Activated CD4-positive, alpha-beta memory T cell treated with anti-CD3 and anti-CD28 coated beads for 36 hours (primary cell): ENCODE measurements around the gene ST6GAL1. TPM values are rescaled to one million over a fixed set of nuclear protein-coding genes. Genes with fewer than 3 reads are reported as not detected.
A peak's percentile ranks its signal among the peaks of the same experiment; 100 is the strongest.
"Not testable (repeated sequence)": the region's sequence is repeated elsewhere in the genome, so short reads cannot be mapped to it uniquely, and the experiment has no call there.

Experiments
- CTCF ChIA-PET: fragments of 350-600 bp; sonication (Branson Sonifier 250); formaldehyde crosslinking; loops from one replicate; lab custom pipeline; 2021; ENCODE audit warnings: antibody characterized with exemption, inconsistent platforms; lab: Charles Lee
- POLR2A ChIA-PET: fragments of 350-600 bp; sonication (Branson Sonifier 250); formaldehyde crosslinking; loops from one replicate; lab custom pipeline; 2021; ENCODE audit warnings: antibody characterized with exemption; lab: Charles Lee
- DNase-seq: peaks from one replicate; pipeline ENCODE4 v3.0.0-alpha.2; 2020
- H3K27ac Mint-ChIP-seq: one replicate; pipeline ENCODE4 v1.8.0; 2021; ENCODE audit warnings: mixed read lengths
- H3K27me3 Mint-ChIP-seq: one replicate; pipeline ENCODE4 v1.8.0; 2021; ENCODE audit warnings: mixed read lengths
- H3K36me3 Mint-ChIP-seq: one replicate; pipeline ENCODE4 v1.8.0; 2021; ENCODE audit warnings: mixed read lengths
- H3K4me1 Mint-ChIP-seq: one replicate; pipeline ENCODE4 v1.8.0; 2021; ENCODE audit warnings: low read depth, mixed read lengths
- H3K4me3 Mint-ChIP-seq: one replicate; pipeline ENCODE4 v1.8.0; 2021; ENCODE audit warnings: mild to moderate bottlenecking, mixed read lengths
- H3K9me3 Mint-ChIP-seq: one replicate; pipeline ENCODE4 v1.8.0; 2021; ENCODE audit warnings: mixed read lengths
- intact Hi-C: fragments of 100-400 bp; cut with micrococcal nuclease; formaldehyde crosslinking; loops from one replicate; pipeline ENCODE4 v1.15.1; 2023
- total RNA-seq, 2 experiments: library from RNA; stranded (reverse); gene quantifications; one replicate each; pipeline ENCODE4 v1.2.3, GENCODE V29; 2021

ST6GAL1 gene
- total RNA-seq, 2 experiments from 2014 or later: 99.9 to 113 TPM

DNA sequence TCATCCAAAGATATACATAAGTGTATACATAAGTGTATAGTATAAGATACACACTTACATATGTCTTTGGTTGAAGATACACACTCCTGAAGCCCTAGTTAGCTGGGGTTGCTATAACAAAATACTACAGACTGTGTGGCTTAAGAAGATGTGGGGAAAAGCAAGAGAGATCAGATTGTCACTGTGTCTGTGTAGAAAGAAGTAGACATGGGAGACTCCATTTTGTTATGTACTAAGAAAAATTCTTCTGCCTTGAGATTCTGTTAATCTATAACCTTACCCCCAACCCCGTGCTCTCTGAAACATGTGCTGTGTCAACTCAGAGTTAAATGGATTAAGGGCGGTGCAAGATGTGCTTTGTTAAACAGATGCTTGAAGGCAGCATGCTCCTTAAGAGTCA lies 37.3 kb upstream of the ST6GAL1 start:
- POLR2A ChIA-PET, CTCF ChIA-PET, DNase-seq, H3K27ac Mint-ChIP-seq, H3K4me1 Mint-ChIP-seq, H3K9me3 Mint-ChIP-seq, H3K4me3 Mint-ChIP-seq, H3K36me3 Mint-ChIP-seq, intact Hi-C loops, H3K27me3 Mint-ChIP-seq: not testable (repeated sequence)

DNA sequence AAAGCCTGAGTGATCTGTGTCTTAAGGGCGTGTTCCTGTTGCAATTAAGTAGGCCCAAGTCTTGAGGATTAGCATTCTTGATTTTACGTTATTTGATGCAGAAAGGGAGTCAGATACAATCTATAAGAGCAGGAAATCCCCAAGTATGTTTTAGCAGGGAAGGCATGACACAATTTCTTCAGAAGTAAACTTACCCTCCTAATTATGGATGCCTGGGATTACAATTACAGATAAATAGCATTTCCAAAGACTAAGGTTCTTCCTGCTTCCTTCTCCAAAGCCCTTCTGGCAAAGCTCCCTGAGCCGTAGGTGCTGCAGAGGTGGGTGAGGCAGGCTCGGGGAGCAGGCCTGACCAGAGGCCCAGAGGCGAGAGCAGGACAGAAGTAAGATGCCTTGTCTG lies 34.9 kb upstream of the ST6GAL1 start:
- Mint-ChIP-seq H3K27me3 (no peaks in the 10 kb centered on the region), H3K27ac (no peak overlapping the region), H3K36me3 (no peaks in the 10 kb centered on the region), H3K9me3 (no peaks in the 10 kb centered on the region), H3K4me1 (peaks cover 6% of the 10 kb centered on the region), H3K4me3 (no peak overlapping the region)
- intact Hi-C loops: no loop called here
- POLR2A ChIA-PET: no interaction called here
- no peak for DNase-seq
- CTCF ChIA-PET: interaction anchor here (1.1 kb wide), 1 partner anchor 45 kb away, joined by 3 read pairs; no protein-coding TSS in a partner anchor

DNA sequence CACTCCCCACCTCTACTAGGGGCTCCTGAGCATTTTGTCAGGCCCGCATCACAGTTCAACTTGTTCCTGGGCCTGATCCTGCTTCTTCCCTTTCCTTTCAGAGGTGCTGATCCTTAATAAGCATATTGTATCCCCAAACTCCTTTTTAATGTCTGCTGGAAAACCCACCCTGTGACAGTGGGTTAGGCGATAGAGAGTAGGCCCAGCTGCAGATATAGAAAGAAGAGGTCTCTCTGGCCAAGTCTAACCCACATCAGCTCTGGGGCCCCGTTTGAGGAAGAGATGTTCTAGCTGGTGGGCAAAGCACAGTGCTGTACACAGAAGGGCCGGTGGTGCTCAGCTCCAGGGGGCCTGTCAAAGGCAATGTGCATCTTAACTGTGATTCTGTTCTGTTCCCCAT lies 34.3 kb upstream of the ST6GAL1 start:
- H3K27ac Mint-ChIP-seq: no peak overlapping the region
- ChIA-PET CTCF (interaction anchor here (1.1 kb wide), 1 partner anchor 46 kb away, joined by 3 read pairs; no protein-coding TSS in a partner anchor), POLR2A (no interaction called here)
- intact Hi-C loops: no loop called here
- H3K36me3 Mint-ChIP-seq: no peaks in the 10 kb centered on the region
- no peak for DNase-seq
- peaks cover 11% of the 10 kb centered on the region for H3K4me1 Mint-ChIP-seq
- H3K9me3 Mint-ChIP-seq: no peaks in the 10 kb centered on the region
- no peak overlapping the region for H3K4me3 Mint-ChIP-seq
- H3K27me3 Mint-ChIP-seq: no peaks in the 10 kb centered on the region

DNA sequence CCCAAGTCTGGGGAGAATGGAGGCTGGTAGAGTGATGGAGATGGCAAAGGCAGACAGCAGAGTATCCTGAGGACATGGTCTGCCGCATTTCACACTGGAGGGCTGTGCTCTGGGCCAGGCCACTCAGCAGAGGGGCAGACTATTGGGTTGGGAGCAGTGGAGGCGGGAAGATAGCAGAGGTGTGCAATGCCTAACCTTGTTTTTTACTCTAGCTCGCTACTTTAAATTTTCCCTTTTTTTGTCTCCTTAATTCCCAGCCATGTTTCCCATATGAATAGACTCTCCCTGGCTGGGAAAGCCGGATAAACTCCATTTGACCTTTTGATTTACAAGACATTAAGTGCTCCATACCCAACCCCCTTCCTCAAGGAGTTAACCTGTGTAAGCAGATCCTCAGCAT lies 33.5 kb upstream of the ST6GAL1 start:
- ChIA-PET CTCF (no interaction called here), POLR2A (no interaction called here)
- no peak for DNase-seq
- H3K27ac Mint-ChIP-seq: no peak overlapping the region
- H3K4me3 Mint-ChIP-seq: no peak overlapping the region
- H3K4me1 Mint-ChIP-seq: peaks cover 16% of the 10 kb centered on the region
- no peaks in the 10 kb centered on the region for H3K36me3 Mint-ChIP-seq
- intact Hi-C loops: no loop called here
- no peaks in the 10 kb centered on the region for H3K9me3 Mint-ChIP-seq
- no peaks in the 10 kb centered on the region for H3K27me3 Mint-ChIP-seq

DNA sequence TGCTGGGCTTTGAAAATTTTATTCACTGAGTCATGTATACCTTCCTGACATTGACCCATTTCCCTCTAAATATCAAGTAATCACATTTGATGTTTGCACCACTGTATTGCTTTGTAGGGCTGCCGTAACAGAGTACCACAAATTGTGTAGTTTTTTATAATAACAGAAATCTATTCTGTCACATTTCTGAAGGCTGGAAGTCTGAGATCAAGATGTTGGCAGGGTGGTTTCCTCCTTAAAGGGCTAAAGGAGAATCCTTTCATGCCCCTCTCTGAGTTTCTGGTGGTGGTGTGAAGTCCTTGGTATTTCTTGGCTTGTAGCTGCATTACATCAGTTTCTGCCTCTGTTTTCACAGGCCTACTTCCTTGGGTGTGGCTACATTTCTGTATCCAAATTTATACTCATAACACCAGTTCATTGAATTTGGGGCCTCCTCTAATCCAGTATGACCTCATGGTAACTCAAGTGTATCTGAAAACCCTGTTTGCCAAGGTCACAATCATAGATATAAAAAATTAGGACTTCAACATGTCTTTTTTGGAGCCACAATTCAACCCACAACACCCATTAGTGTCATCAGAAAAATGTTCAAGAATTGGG lies 29.1 kb upstream of the ST6GAL1 start:
- Mint-ChIP-seq H3K4me1 (peaks cover 18% of the 10 kb centered on the region), H3K27me3 (no peaks in the 10 kb centered on the region), H3K27ac (peak overlapping the region; percentile 47), H3K36me3 (peaks cover 24% of the 10 kb centered on the region), H3K9me3 (peaks cover 33% of the 10 kb centered on the region), H3K4me3 (no peak overlapping the region)
- ChIA-PET CTCF (no interaction called here), POLR2A (no interaction called here)
- intact Hi-C loops: loop anchor here (2.0 kb wide), 1 partner anchor 18 kb away; no protein-coding TSS in a partner anchor
- DNase-seq: no peak

DNA sequence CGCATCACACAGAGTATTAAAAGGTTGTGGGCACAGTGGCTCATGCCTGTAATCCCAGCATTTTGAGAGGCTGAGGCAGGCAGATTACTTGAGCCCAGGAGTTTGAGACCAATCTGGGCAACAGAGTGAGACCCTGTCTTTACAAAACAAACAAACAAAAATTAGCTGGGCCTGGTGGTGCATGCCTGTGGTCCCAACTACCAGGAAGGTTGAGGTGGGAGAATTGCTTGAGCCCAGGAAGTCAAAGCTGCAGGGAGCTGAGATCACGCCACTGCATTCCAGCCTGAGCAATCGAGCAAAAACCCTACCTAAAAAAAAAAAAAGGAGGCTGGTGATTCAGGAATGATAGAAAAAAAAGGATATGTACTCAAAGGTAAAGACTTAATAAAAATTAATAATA lies 28.2 kb upstream of the ST6GAL1 start:
- peaks cover 32% of the 10 kb centered on the region for H3K36me3 Mint-ChIP-seq
- H3K9me3 Mint-ChIP-seq: peaks cover 42% of the 10 kb centered on the region
- no peak overlapping the region for H3K27ac Mint-ChIP-seq
- ChIA-PET POLR2A (no interaction called here), CTCF (no interaction called here)
- H3K4me3 Mint-ChIP-seq: no peak overlapping the region
- H3K4me1 Mint-ChIP-seq: peaks cover 18% of the 10 kb centered on the region
- no peak for DNase-seq
- intact Hi-C loops: no loop called here
- no peaks in the 10 kb centered on the region for H3K27me3 Mint-ChIP-seq

DNA sequence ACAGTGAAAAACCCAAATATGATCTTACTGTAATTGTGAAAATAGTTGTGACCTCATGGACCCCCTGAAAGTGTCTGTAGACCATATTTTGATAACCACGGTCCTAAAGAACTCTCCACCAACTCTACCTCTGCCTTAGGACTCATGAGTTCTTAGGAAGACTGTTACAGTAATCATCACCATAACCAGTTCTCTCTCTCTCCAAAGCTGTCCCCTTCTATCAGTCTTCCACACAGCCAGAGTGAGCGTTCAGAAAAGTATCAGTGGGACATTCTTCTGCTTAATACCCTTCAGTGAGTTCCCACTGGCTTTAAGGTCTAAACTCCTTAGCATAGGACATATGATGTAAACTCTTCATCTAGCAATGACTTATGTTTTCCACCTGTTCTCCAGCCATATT lies 27.6 kb upstream of the ST6GAL1 start:
- Mint-ChIP-seq H3K27ac (no peak overlapping the region), H3K9me3 (peaks cover 47% of the 10 kb centered on the region), H3K27me3 (no peaks in the 10 kb centered on the region), H3K4me1 (peaks cover 18% of the 10 kb centered on the region), H3K4me3 (no peak overlapping the region), H3K36me3 (peaks cover 38% of the 10 kb centered on the region)
- POLR2A ChIA-PET: no interaction called here
- DNase-seq: no peak
- CTCF ChIA-PET: no interaction called here
- intact Hi-C loops: no loop called here

DNA sequence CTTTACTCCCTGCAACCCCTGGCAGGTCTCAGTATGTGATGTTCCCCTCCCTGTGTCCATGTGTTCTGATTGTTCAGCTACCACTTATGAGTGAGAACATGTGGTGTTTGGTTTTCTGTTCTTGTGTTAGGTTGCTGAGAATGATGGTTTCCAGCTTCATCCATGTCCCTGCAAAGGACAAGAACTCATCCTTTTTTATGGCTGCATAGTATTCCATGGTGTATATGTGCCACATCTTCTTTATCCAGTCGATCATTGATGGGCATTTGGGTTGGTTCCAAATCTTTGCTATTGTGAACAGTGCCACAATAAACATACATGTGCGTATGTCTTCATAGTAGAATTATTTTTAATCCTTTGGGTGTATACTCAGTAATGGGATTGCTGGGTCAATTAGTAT lies 26.6 kb upstream of the ST6GAL1 start:
- H3K27me3 Mint-ChIP-seq, DNase-seq, H3K4me3 Mint-ChIP-seq, H3K27ac Mint-ChIP-seq, CTCF ChIA-PET, POLR2A ChIA-PET, intact Hi-C loops: not testable (repeated sequence)
- Mint-ChIP-seq H3K9me3 (peaks cover 51% of the 10 kb centered on the region), H3K36me3 (peaks cover 46% of the 10 kb centered on the region), H3K4me1 (peaks cover 24% of the 10 kb centered on the region)

DNA sequence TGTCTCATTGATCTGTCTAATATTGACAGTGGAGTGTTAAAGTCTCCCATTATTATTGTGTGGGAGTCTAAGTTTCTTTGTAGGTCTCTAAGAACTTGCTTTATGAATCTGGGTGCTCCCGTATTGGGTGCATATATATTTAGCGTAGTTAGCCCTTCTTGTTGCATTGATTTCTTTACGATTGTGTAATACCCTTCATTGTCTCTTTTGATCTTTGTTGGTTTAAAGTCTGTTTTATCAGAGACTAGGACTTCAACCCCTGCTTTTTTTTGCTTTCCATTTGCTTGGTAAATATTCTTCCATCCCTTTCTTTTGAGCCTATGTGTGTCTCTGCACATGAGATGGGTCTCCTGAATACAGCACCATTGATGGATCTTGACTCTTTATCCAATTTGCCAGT lies 23.3 kb upstream of the ST6GAL1 start:
- CTCF ChIA-PET, DNase-seq, POLR2A ChIA-PET, H3K27ac Mint-ChIP-seq, H3K27me3 Mint-ChIP-seq, intact Hi-C loops, H3K4me3 Mint-ChIP-seq: not testable (repeated sequence)
- Mint-ChIP-seq H3K4me1 (peaks cover 19% of the 10 kb centered on the region), H3K36me3 (peaks cover 46% of the 10 kb centered on the region), H3K9me3 (peaks cover 51% of the 10 kb centered on the region)

DNA sequence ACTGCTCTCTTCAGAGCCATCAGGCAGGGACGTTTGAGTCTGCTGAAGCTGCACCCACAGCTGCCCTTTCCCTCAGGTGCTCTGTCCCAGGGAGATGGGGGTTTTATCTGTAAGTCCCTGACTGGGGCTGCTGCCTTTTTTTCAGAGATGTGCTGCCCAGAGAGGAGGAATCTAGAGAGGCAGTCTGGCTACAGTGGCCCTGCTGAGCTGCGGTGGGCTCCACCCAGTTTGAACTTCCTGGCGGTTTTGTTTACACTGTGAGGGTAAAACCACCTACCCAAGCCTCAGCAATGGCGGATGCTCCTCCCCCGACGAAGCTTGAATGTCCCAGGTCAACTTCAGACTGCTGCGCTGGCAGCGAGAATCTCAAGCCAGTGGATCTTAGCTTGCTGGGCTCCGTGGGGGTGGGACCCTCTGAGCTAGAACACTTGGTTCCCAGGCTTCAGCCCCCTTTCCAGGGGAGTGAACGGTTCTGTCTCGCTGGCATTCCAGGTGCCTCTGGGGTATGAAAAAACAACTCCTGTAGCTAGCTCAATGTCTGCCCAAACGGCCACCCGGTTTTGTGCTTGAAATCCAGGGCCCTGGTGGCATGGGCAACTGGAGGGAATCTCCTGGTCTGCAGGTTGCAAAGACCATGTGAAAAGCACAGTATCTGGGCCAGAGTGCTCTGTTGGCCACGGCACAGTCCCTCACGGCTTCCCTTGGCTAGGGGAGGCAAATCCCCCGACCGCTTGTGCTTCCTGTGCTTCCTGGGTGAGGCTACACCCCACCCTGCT lies 21.1 kb upstream of the ST6GAL1 start:
- Mint-ChIP-seq H3K9me3 (peaks cover 42% of the 10 kb centered on the region), H3K36me3 (peaks cover 39% of the 10 kb centered on the region), H3K4me3 (peak overlapping the region; percentile 59), H3K27ac (peak overlapping the region; percentile 84), H3K27me3 (no peaks in the 10 kb centered on the region), H3K4me1 (peaks cover 19% of the 10 kb centered on the region)
- peak; percentile 87 for DNase-seq
- intact Hi-C loops: loop anchor here (2.0 kb wide), 1 partner anchor 26 kb away; no protein-coding TSS in a partner anchor
- ChIA-PET POLR2A (interaction anchor here (0.6 to 1.5 kb wide), 4 partner anchors 22 to 49 kb away, joined by 3 to 7 read pairs (median 4); no protein-coding TSS in a partner anchor), CTCF (interaction anchor here (0.6 to 1.3 kb wide), 5 partner anchors 60 to 241 kb away, joined by 3 to 4 read pairs (median 3); no protein-coding TSS in a partner anchor)

DNA sequence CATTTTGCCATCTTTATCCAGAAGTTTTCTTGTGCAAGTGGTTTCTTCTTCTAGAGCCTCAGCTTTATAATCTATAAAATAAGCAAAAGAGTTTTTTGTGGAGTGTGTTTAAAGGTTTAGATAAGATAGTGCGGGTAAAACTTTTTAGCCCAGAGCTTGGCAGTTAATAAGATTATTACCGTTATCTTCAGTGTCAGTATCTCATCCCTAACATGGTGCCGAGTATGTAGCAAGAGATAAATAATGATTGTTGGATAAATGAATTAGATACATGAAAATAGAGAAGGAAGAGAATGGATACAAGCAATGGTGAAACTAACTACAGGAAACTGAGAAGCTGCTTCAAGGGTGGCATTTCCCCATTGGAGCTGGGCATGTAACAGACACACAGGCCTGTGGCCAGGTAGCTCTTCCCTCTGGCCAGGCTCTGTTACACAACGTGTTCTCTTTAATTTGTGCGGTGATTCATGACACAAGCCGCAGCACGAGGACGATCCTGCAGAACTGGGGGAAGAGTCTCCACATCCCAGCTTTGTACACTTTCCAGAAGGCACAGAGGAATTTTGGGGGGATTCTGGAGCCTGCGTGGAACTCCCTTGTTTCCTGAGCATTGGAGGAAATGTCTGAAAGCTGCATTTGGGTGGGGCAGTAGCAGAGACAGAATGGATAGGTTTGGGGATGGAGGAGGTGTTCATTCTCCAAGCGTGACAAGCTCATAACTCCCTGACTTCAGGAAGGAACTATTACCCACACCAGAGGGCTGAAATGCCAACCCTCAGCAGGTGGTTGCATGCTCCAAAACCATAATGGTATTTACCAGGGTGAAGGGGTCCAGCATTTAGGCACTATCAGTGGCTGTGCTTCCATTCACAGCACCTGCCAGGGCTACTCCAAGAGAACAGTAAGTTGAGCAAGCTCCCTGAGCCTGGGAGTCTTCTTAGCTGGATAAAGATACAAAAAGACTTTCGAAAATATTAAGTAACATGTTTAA lies 14.2 kb upstream of the ST6GAL1 start:
- POLR2A ChIA-PET: no interaction called here
- Mint-ChIP-seq H3K4me3 (no peak overlapping the region), H3K4me1 (peaks cover 24% of the 10 kb centered on the region), H3K27ac (no peak overlapping the region), H3K9me3 (peaks cover 4% of the 10 kb centered on the region), H3K36me3 (peaks cover 1% of the 10 kb centered on the region), H3K27me3 (no peaks in the 10 kb centered on the region)
- intact Hi-C loops: no loop called here
- CTCF ChIA-PET: interaction anchor here (0.9 to 1.8 kb wide), 5 partner anchors 24 to 197 kb away, joined by 3 to 9 read pairs (median 3); no protein-coding TSS in a partner anchor
- no peak for DNase-seq
